KMS-11 (cell line): Measurements from ENCODE around the gene GPR18.
"Not testable (repeated sequence)": the region's sequence is repeated elsewhere in the genome, so short reads cannot be mapped to it uniquely, and the experiment has no call there.

Experiments used
- H2AFZ ChIP-seq: fragments of 200-600 bp; sonication (generic); 2 replicates; pipeline ENCODE4 v1.6.1; 2016; ENCODE audit warnings: antibody characterized with exemption, mixed run types, low read depth
- H3K27ac ChIP-seq: fragments of 200-600 bp; sonication (generic); 2 replicates; pipeline ENCODE4 v1.6.1; 2016; ENCODE audit warnings: mild to moderate bottlenecking, mixed run types
- H3K27me3 ChIP-seq: fragments of 200-600 bp; sonication (generic); 2 replicates; pipeline ENCODE4 v1.6.1; 2017; ENCODE audit warnings: mild to moderate bottlenecking, low read depth, mixed run types, moderate library complexity; ENCODE audit not compliant: insufficient read depth
- H3K36me3 ChIP-seq: fragments of 200-600 bp; sonication (generic); 2 replicates; pipeline ENCODE4 v1.6.1; 2017; ENCODE audit warnings: mild to moderate bottlenecking, mixed run types; ENCODE audit not compliant: insufficient read depth
- H3K4me1 ChIP-seq: fragments of 200-600 bp; sonication (generic); 2 replicates; pipeline ENCODE4 v1.6.1; 2016; ENCODE audit warnings: mild to moderate bottlenecking, low read depth, mixed run types; ENCODE audit not compliant: poor library complexity, severe bottlenecking
- H3K4me2 ChIP-seq: fragments of 200-600 bp; sonication (generic); 2 replicates; pipeline ENCODE4 v1.7.0; 2016; ENCODE audit warnings: mild to moderate bottlenecking, mixed run types
- H3K4me3 ChIP-seq: fragments of 200-600 bp; sonication (generic); IDR thresholded peaks from 2 replicates; pipeline ENCODE4 v1.6.1; 2017; ENCODE audit warnings: low read depth, low read length, mixed read lengths; ENCODE audit not compliant: insufficient read depth
- H3K79me2 ChIP-seq: fragments of 200-600 bp; sonication (generic); 2 replicates; pipeline ENCODE4 v1.6.1; 2016; ENCODE audit warnings: low read depth, mixed run types; ENCODE audit not compliant: insufficient read depth
- H3K9ac ChIP-seq: fragments of 200-600 bp; sonication (generic); 2 replicates; pipeline ENCODE4 v1.6.1; 2016; ENCODE audit warnings: mild to moderate bottlenecking, mixed run types
- H4K20me1 ChIP-seq: fragments of 200-600 bp; sonication (generic); 2 replicates; pipeline ENCODE4 v1.6.1; 2016; ENCODE audit warnings: mild to moderate bottlenecking, mixed run types; ENCODE audit not compliant: insufficient read depth
- TF ChIP-seq, protein P1 (sequence below): fragments of 200-600 bp; sonication (generic); conservative IDR thresholded peaks from 2 replicates; pipeline ENCODE4 v1.6.1; 2017; ENCODE audit warnings: low read depth, mild to moderate bottlenecking, antibody characterized with exemption, low read length, moderate library complexity, mixed read lengths

The GPR18 gene

DNA sequence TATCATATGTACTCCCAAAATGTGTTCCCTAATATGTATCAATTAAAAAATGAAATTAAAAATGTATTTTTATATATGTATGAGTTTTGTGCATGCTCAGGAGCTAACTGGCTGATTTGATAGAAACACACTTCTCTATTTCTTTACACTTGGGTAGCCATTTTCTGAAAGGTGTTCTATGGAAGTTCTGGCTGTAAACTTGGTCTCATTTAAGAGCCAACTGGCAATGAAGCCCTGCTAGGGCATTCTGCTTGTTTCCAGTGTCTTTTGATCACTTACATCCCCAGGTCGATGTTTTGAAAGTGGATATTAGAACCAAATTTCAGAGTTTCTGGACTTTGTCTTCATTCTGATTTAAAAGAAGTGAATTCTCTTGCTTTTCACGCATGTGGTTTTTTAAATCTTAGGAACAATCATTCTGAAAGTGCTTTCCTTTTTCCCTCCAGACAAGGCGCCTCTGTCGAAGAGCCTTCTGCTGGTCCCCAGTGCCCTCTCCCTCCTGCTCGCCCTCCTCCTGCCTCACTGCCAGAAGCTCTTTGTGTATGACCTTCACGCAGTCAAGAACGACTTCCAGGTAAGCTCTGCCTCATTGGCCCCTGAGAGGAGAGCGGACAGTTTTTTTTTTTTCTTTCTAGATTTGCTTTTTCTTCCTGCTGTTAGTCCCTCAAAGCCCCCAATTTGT lies 20.1 kb downstream of the GPR18 start:
- Histone ChIP-seq H3K4me2 (no peak overlapping the region), H4K20me1 (no peaks in the 10 kb centered on the region), H3K27ac (no peak overlapping the region), H3K4me3 (no peak overlapping the region), H3K9ac (no peak overlapping the region), H2AFZ (no peak overlapping the region), H3K4me1 (no peaks in the 10 kb centered on the region), H3K36me3 (no peaks in the 10 kb centered on the region), H3K27me3 (no peaks in the 10 kb centered on the region), H3K79me2 (no peaks in the 10 kb centered on the region)
- TF ChIP-seq, protein P1, sequence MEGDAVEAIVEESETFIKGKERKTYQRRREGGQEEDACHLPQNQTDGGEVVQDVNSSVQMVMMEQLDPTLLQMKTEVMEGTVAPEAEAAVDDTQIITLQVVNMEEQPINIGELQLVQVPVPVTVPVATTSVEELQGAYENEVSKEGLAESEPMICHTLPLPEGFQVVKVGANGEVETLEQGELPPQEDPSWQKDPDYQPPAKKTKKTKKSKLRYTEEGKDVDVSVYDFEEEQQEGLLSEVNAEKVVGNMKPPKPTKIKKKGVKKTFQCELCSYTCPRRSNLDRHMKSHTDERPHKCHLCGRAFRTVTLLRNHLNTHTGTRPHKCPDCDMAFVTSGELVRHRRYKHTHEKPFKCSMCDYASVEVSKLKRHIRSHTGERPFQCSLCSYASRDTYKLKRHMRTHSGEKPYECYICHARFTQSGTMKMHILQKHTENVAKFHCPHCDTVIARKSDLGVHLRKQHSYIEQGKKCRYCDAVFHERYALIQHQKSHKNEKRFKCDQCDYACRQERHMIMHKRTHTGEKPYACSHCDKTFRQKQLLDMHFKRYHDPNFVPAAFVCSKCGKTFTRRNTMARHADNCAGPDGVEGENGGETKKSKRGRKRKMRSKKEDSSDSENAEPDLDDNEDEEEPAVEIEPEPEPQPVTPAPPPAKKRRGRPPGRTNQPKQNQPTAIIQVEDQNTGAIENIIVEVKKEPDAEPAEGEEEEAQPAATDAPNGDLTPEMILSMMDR, result no peak

DNA sequence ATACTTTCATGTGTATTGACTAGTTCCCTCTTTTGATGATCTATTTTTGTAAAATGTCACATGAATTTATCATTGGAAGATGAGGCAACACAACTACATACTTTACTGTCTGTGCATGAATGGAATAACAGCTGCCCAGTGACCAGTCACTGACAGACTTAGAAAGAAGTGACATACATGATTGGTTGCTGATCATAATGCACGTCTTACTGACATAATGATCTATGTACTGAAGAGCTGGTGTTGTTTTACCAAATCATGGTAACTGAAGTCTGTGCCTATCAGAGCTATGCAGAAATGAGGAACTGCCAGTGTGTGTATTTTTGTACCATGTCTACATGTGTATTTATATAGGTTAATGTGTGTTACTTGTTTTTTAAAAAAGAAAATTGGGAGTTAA lies 26.5 kb downstream of the GPR18 start:
- Histone ChIP-seq H3K27ac (no peak overlapping the region), H3K9ac (no peak overlapping the region), H3K4me1 (peaks cover 6% of the 10 kb centered on the region), H4K20me1 (no peaks in the 10 kb centered on the region), H3K4me3 (no peak overlapping the region), H3K79me2 (no peaks in the 10 kb centered on the region), H3K27me3 (no peaks in the 10 kb centered on the region), H2AFZ (no peak overlapping the region), H3K36me3 (no peaks in the 10 kb centered on the region), H3K4me2 (no peak overlapping the region)
- TF ChIP-seq, protein P1, result no peak

DNA sequence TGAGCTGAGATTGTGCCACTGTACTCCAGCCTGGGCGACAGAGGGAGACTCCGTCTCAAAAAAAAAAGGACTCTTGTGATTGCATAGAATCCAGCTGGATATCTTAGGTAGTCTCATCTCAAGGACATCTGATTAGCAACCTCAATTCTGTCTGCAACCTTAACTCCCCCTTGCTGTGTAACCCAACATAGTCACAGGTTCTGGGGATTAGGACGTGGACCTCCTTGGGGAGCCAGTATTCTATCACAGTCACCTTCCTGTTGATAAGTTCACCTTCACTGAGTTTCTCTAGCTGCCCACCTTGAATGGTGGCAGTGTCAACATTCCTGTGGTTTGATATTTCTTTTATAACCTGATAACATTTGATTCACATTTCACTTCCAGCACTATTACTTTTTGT lies 27.2 kb downstream of the GPR18 start:
- no peaks in the 10 kb centered on the region for H3K79me2 ChIP-seq
- TF ChIP-seq, protein P1, result no peak
- H3K4me2 ChIP-seq, result no peak overlapping the region
- H3K36me3 ChIP-seq, result no peaks in the 10 kb centered on the region
- no peaks in the 10 kb centered on the region for H4K20me1 ChIP-seq
- H3K4me1 ChIP-seq, result peaks cover 6% of the 10 kb centered on the region
- no peak overlapping the region for H2AFZ ChIP-seq
- no peak overlapping the region for H3K27ac ChIP-seq
- H3K27me3 ChIP-seq, result no peaks in the 10 kb centered on the region
- H3K4me3 ChIP-seq, result no peak overlapping the region
- H3K9ac ChIP-seq, result no peak overlapping the region

DNA sequence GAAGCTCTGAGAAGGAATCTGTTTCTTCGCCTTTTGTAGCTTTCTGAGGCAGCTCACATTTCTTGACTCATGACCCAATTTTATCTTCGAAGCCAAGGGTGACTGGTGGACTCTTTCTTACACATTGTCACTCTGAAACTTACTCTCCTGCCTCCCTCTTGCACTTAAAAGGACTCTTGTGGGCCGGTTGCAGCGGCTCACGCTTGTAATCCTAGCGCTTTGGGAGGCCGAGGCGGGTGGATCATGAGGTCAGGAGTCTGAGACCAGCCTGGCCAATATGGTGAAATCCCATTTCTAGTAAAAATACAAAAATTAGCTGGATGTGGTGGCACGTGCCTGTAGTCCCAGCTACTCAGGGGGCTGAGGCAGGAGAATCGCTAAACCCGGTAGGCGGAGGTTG lies 27.6 kb downstream of the GPR18 start:
- H2AFZ ChIP-seq, H3K27ac ChIP-seq, H3K79me2 ChIP-seq, H3K4me2 ChIP-seq, H4K20me1 ChIP-seq, H3K36me3 ChIP-seq, H3K4me1 ChIP-seq, H3K4me3 ChIP-seq, H3K9ac ChIP-seq, H3K27me3 ChIP-seq: not testable (repeated sequence)
